Measurements from ENCODE around the gene DIAPH3.

GRCh38 chr13:59873856-59874255, 289.9 kb downstream of the DIAPH3 start:
- TF ChIP-seq RAD21 (conservative IDR thresholded peaks at IDR 0.05 in 1 of 2, IDR thresholded peaks at IDR 0.05 in 1 of 2) (no peak), EP300 (IDR thresholded peaks at IDR 0.05) (no peak), BCL3 (IDR thresholded peaks at IDR 0.05) (no peak), CEBPB (IDR thresholded peaks at IDR 0.05) (no peak), CTCF (IDR thresholded peaks at IDR 0.05) (no peak)
